Caki2 (cell line): ENCODE results near the gene DAB2. TPM values are rescaled to one million over a fixed set of nuclear protein-coding genes. Genes with fewer than 3 reads are reported as not detected.

ENCODE experiments used
- DNase-seq: peaks from one replicate; pipeline ENCODE4 v3.0.0-alpha.2; 2015; ENCODE audit warnings: low read depth
- in situ Hi-C: cut with HindIII; loops from 2 replicates; pipeline ENCODE4 v1.10.0; 2016; ENCODE audit warnings: low sequenced_read_pairs, low pct_unique_long_range_greater_than_20kb, mixed read lengths
- total RNA-seq: library from RNA; depleted of rRNA; stranded (reverse); fragments of >200 nt; shearing (Covaris generic); gene quantifications from 2 replicates; pipeline ENCODE4 v1.2.3, GENCODE V29; 2014; ENCODE audit warnings: low replicate concordance

The DAB2 gene
- total RNA-seq, 1 experiment from 2014 or later, result 0.68 TPM

DNA sequence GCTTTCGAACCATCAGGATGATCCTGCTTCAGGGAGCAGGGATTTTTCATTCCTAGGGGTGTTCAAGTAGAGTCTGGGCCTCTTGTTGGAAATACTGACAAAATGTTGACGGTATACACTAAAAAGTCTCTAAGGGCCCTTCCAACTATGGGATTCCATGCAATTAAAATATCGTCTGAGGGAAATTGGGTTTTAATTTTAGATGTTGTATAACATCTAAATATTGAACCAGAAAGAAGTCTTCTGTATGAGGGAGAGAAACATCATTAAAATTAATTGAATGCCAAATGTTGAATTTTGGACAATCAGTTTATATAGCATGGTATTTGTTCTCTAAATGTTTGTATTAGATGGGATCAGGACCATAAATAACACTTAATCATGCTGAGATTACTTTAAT is 25.7 kb upstream of the DAB2 start:
- DNase-seq, result no peak

DNA sequence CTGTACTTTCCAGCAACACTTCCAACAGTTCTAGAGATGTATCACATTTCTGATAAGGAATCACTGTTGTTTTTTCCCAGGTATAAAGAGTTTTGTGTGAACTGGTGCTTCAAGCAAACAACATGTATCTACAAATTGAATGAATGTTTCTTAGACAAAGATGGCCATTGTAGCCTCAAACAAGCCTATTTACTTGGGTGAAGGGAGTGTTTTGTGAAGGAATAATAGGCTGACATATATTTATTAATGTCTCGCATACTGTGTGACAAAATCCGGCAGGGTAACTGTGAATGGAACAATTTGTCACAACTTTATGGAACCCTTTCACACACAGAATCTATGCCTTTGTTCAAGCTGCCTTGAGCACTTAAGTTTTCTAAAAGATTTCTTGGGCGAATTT is 24.8 kb upstream of the DAB2 start:
- DNase-seq, result no peak
- in situ Hi-C loops, result no loop called here

More for the DNA sequence above, 25.7 kb upstream of the DAB2 start:
- in situ Hi-C loops, result no loop called here

DNA sequence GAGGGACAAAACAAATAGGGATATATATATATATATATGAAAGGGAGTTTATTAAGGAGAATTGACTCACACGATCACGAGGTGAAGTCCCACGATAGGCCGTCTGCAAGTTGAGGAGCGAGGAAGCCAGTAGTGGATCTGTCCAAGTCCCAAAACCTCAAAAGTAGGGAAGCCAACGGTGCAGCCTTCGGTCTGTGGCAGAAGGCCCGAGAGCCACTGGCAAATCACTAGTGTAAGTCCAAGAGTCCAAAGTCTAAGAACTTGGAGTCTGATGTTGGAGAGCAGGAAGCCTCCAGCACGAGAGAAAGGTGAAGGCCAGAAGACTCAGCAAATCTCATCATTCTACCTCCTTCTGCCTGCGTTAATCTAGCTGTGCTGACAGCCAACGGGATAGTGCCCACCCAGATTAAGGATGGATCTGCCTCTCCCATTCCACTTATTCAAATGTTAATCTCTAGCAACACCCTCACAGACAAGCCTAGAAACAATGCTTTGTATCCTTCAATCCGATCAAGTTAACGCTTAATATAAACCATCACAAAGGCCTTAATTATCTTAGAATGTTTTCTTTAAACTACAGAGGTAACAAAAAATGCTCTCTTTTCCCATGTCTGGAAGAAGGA is 23.8 kb upstream of the DAB2 start:
- no peak for DNase-seq
- in situ Hi-C loops, result no loop called here

DNA sequence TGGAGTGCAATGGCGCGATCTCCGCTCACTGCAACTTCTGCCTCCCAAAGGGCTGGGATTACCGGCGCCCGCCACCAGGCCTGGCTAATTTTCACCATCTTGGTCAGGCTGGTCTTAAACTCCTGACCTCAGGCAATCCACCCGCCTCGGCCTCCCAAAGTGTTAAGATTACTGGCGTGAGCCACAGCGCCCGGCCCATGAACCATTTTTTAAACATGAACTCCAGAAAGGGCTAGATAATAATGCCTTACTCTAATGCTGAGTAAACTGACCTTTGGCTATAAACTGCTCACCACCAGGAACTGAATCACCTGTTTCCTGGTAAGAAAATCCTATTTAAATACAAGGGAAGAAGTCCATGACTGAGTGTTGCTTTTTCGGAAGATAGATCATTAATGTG is 23.2 kb upstream of the DAB2 start:
- no peak for DNase-seq
- in situ Hi-C loops, result no loop called here

DNA sequence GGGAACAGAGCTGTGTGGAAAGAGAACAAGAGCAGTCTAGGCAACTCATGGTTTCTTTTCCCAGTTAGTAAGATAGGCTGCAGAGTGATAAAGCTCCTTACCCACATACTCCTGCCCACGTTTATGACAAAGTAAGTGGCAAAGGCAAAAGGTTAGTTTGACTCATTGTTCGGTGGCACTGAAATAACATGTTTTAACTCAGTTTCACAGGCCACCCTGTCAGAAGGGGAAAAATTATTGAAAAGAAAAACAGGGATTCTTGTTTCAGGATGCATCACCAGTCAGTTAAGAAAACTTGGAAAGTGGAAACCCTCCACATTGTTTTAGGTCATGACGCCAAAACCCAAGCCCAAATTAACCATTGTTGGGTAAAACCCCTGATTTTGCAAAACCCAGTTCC is 22.3 kb upstream of the DAB2 start:
- in situ Hi-C loops, result no loop called here
- DNase-seq, result peak; percentile 63

DNA sequence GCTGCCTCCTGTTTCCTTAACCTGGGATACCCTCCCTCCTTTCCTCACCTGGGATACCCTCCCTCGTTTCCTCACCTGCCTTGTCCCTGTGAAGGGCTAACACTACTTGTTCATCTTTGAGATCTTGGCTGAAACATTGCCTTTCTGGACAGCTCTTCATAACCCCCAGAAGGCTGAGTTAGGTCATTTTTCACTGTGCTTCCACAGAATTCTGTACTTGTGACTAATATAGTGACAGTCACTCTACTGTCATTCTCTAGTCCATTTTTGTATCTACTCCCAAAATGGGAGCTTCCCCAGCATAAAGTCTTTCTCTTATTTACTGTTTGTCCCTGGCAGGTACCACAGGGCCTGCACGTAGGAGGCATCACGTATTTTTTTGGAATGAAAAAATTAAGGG is 21.5 kb upstream of the DAB2 start:
- in situ Hi-C loops, result no loop called here
- DNase-seq, result no peak

DNA sequence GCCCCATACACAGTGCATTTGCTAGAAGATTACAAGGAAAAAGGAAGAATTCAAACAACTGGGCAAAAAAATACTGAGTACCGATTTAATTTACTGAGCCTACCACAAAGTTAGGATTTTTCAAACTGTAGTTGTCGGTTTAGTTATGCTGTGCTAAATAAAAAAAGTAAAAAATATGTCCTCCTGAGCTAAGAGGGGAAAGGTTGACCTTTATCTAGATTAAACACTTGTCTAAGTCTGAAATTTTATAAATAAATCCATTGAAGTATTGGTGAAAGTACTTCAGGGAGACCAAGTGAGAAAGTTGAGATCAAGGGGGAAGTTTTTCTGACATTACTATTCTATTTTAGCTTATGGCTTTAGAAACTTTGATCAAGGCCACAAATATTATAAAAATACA is 19.1 kb upstream of the DAB2 start:
- no peak for DNase-seq
- in situ Hi-C loops, result no loop called here

DNA sequence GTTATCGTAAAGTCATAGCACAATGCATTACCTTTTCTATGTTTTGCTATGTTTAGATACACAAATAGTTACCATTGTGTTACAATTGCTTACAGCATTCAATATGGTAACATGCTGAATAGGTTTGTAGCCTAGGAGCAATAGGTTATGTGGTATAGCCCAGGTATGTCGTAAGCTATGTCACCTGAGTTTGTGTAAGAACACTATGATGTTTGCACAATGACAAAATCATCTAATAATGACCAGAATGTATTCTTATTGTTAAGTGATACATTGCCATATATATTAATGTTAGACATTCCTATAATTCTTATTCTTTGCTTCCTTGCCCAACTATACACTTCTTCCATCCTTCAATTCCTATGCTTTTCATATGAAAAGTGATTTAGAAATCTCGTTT is 18.2 kb upstream of the DAB2 start:
- in situ Hi-C loops, result no loop called here
- no peak for DNase-seq

DNA sequence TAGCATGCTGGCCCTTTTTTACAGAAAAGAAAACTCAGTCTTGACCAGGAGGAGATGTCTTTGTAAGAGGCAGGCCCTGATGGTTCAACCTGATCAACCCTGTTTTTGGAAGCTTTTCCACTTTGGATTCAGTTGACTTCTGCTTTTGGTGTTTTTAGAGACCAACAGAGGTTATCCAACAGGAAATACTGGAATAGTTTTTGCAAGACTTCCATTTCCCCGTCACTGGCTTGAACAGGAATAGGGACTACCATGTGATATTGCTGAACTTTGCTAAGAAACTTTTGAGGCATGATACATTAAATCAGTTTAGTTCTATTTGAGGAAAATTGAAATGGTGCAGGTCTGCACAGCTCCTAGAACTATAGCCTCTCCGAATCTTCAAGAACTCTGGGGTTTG is 17.1 kb upstream of the DAB2 start:
- in situ Hi-C loops, result no loop called here
- no peak for DNase-seq

DNA sequence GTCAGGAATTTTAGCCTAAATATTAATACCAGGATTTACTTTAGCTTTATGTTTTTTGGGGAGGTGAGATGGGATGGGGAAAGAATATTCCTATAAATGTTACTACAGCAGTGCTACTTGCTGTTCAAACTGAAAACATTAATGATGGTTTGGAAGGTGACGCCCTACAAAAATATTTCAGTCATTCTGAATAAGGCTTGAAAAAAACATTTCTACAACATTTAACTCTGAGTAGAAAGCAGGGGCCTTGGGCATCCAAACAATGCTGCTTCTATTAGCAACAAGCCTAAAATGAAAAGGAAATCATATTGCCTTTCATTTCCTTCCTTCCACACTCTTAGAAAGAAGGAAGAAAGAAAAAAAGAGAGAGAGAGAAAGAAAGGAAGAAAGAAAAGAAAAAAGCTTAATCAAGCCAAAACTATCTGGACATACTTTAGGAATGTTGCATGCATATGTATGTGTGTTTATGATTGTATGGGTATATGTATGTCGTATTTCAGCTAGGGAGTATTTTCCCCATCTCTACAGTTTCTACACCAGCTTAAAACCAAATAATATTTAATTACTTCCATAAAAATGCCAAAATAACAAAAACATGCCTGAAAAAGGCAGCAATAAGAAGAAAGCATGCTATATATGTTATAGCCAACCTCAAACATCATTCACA is 16.3 kb upstream of the DAB2 start:
- in situ Hi-C loops, result no loop called here
- no peak for DNase-seq

DNA sequence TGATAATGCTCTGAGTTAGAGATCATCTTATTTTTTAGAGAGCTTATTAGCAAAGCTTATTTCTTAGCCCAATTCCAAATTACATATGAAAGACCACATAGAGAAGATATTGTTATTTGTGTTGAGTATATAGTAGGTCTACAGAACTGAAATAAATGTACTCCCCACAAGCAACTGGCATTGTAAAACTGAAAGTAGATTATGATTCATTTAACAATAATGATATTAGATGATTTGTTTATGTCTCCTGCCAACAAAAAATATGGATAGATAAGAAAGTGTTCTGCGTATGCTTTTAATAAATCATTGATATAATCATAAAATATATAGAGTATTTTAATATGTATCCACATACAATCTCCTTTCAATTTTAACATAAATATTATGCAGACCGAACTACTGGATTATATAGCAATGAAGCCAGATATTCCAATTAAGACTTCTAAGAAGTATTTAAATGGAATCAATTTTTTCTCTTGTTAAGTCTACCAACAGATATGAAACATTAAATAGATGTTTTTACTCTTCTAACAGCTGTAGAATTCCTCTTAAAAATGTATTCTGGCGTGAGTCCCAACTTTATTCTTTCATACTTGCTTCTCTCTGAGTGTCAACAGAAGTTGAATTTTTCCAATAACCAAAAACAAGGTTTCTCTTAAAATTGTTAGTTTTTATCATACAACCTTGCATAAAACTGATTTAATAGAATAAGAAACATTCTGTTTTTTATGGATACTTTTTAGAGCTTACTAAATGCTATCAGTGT is 15.6 kb upstream of the DAB2 start:
- DNase-seq, result no peak
- in situ Hi-C loops, result no loop called here

DNA sequence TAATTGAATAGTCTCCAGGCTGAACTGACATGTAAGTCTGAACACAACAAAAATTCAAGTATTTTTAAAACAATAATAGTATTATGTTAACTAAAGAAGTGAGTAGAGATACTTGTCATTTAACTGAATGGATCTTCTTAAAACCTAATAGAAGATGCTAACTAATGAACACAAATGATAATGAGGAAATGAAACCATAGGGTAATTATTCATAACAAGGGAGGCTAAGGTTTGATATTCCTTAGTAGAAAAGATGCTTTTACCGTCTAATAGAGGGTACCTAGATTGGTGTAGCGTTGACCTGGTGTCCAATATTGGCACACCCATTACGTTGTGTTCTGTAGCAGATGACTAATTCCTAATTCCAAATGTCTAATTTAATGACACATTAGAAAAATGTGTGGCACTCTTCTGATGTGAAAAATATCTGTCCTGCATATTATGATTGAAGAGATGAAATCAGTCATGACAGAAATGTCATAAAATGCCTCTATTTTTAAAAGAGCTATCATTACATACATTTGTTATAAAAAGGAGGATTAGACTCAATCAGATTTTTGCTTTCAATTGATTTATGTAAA is 14.9 kb upstream of the DAB2 start:
- DNase-seq, result no peak
- in situ Hi-C loops, result no loop called here

DNA sequence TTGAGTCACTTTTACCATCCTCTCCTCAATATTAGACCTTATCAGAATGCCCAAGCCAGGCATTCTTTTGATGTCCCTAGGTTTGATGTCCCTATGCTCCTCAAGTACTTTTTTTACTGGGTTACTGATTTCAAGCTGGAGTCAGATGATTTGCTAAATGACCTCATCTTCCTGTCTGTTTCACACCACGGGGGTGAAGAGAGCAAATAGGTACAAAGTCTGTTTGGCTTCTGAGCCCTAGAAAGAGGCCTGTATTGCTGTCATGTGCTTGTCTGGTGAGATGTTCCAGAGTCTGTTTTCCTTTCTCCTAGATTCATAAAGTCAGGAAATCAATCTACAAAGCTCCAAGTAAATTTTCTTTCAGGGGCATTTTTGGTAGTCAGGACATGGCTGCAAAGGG is 12.7 kb upstream of the DAB2 start:
- in situ Hi-C loops, result no loop called here
- DNase-seq, result peak; percentile 33

DNA sequence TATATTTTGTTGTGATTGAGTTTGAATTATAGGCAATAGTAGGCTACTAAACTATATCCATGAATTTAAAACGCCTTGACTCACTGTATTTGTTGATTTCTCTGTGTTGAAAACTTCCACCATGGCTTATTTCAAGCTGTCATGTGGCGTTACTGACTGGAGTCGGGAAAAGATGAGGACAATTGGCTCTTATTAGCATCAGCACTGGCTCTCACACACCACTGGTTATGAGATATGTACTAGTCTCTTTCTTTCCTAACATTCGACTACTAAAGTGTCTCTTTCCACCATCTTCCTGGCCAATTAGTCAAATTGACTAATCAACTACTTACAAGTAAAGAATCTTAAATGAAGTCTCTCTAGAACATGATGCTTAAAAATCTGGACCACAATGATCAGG is 9.1 kb upstream of the DAB2 start:
- in situ Hi-C loops, result no loop called here
- no peak for DNase-seq

DNA sequence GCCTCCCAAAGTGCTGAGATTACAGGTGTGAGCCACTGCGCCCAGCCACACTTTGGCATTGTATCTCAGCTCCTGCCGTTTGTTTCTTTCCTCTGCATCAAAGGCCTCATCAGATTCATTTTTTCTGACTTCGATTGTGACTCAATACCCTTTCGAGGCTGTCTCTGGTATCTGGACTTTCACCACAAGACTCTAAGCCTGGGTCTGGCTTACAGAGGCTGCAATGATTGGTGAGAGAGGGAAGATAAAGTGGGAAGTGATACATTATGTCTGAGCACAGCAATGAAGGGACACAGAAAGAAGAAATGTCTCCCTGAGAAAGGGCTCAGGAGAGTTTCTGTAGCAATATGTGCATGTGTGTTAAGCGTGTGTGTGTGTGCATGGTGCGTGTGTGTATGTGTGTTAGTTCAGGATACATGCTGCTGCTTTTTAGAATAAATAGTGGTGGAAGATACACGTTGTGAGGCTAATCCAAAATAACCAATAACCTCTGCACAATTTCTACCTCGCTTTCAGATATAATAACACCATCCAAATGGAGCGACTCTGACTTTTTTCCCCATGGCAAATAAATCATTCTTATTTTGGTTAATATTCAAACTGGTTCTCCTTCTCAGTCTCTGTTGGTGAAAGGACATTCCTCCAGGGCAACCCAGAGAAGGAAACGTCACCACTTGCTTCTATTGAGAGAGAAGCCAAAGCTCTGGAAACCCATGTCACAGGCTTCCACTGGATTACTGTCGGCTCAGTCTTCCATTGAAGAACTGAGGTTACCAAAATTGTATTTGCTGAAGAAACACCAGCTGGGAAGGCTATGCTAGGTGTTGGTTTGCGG is 8.1 kb upstream of the DAB2 start:
- peak; percentile 28 for DNase-seq
- in situ Hi-C loops, result no loop called here

DNA sequence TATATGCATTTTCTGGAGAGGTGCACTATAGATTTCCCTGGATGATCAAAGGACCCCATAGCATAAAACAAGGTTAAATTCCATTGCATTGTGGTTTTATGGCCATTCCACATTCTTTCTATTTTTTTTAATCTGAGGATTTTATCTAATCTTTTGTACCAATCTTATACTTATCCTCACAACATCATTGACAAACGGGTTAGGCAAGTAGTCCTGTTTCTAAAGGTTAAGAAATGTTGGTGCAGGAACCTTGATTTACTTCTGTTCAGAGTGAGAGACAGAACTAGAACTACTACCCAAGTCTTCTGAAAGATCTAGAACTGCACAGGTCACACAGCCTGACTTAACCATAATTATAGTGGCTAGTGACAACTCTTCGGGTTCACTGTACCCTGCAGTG is 5.7 kb upstream of the DAB2 start:
- DNase-seq, result no peak
- in situ Hi-C loops, result no loop called here

DNA sequence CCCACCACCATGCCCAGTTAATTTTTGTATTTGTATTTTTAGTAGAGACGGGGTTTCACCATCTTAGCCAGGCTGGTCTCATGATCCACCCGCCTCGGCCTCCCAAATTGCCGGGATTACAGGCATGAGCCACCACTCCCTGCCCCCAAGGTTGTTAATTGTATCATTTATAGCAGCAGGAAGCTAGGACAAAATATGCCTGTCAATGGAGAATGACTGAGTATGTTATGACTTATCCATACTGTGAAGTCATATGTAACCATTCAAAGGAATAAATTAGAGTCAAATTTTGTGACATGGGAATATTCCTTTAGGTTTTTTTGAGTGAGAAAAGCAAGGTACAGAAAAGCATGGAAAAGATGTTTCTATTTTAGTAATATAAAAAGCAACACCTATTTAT is 3.9 kb upstream of the DAB2 start:
- no peak for DNase-seq
- in situ Hi-C loops, result no loop called here

DNA sequence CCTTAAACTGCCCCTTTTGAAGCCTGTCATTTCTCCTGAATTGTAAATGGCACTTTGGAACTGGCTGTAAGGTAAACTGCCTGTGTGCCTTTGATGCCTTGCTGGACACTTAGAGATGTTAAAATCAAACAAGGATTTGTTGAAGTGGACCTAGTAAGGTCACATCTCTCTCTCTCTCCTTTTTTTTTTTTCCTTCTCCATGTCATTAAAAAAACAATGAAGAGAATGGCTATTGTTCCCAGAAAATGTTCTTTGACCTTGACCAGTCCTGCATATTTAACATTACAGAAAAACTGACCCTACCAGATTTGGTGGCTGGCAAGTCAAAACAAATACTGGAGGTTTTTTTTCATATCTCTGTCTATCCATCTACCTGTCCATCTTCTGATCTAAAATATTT is 2.9 kb upstream of the DAB2 start:
- in situ Hi-C loops, result no loop called here
- DNase-seq, result no peak

DNA sequence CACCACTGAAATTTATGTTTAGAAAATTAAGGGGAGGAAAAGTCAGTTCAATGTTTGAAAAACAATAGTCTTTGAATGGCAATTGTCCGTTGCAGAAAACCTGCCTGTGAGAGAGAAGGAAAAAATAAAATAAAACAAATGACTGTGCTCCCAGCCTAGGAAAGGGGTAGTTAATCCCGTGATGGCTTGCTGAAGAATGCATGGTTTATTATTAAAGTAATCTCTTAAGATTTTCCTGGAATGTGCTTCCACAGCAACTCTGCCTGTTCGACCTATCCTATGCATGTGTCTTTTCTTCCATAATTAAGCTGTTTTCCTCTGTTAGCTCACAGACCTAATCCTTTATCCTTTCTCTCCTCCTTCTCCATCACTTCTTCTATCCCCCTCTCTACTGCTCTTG is 2.4 kb upstream of the DAB2 start:
- no peak for DNase-seq
- in situ Hi-C loops, result no loop called here
